Sigmoid colon (tissue), 4 donors: ENCODE measurements around the gene COL25A1.

Source experiments
- POLR2A ChIP-seq, 2 donors: fragments of 450-650 bp; IDR thresholded peaks; one replicate each; pipeline ENCODE4 v1.6.1; 2016; ENCODE audit warnings: antibody characterized with exemption in 2 of 2, mild to moderate bottlenecking in 2 of 2, moderate library complexity in 2 of 2
- POLR2AphosphoS5 ChIP-seq, 4 donors: sonication (generic); formaldehyde crosslinking; IDR thresholded peaks; one replicate each; pipeline ENCODE4 v1.6.1; 2017; ENCODE audit warnings: antibody characterized with exemption in 4 of 4
- TF ChIP-seq, protein P1 (sequence below), 4 experiments: fragments of 450-650 bp in 3 of 4; fragments of 200-600 bp in 1 of 4; IDR thresholded peaks; one replicate each; pipeline ENCODE4 v1.5.1; 2016 to 2019; ENCODE audit warnings: antibody characterized with exemption in 4 of 4, mild to moderate bottlenecking in 3 of 4, moderate library complexity in 2 of 4

DNA sequence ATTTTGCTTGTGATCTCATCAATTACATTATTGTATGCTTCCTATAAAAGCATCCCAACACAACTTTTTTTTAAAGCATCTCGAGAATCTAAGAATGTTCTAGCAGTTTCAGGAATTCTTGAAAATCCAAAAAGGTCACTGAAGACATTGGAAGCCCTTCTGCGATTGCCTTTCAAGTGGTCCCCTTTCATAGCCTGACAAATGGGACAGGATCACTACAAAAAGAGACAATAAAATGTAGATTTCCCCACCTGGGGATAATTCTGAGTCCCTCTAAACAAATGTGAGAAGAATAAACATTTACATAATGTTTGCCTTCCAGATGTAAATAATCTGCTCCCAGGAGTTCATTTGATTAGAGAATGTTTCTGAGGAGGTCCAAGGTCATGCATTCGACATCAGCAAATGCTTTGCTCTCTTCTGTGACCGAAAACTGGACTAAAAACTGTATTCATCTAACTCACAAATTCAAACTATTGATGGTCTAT is 116.0 kb downstream of the COL25A1 start:
- TF ChIP-seq, protein P1, sequence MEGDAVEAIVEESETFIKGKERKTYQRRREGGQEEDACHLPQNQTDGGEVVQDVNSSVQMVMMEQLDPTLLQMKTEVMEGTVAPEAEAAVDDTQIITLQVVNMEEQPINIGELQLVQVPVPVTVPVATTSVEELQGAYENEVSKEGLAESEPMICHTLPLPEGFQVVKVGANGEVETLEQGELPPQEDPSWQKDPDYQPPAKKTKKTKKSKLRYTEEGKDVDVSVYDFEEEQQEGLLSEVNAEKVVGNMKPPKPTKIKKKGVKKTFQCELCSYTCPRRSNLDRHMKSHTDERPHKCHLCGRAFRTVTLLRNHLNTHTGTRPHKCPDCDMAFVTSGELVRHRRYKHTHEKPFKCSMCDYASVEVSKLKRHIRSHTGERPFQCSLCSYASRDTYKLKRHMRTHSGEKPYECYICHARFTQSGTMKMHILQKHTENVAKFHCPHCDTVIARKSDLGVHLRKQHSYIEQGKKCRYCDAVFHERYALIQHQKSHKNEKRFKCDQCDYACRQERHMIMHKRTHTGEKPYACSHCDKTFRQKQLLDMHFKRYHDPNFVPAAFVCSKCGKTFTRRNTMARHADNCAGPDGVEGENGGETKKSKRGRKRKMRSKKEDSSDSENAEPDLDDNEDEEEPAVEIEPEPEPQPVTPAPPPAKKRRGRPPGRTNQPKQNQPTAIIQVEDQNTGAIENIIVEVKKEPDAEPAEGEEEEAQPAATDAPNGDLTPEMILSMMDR (IDR thresholded peaks at IDR 0.05) = no peak
- TF ChIP-seq POLR2AphosphoS5 (IDR thresholded peaks at IDR 0.05) (no peak), POLR2A (IDR thresholded peaks at IDR 0.05) (no peak)
